Activated CD4-positive, alpha-beta T cell treated with anti-CD3 and anti-CD28 coated beads, Interleukin-2, Interleukin-6, amounts not matched to agents 100 ng/mL and 50 ng/mL, durations not matched to agents 16 hours and 8 hours (primary cell): Measurements from ENCODE around the gene LIN7C.

Source experiments
- DNase-seq: peaks from one replicate; pipeline ENCODE4 v3.0.0-alpha.2; 2020

Gene LIN7C

GRCh38 chr11:27444801-27445215 lies 61.8 kb downstream of the LIN7C start:
- no peak for DNase-seq
